NB4 (cell line): ENCODE data around the gene FGF10.

Source experiments
- DNase-seq: peaks from one replicate; pipeline ENCODE4 v3.0.0; 2010; ENCODE audit warnings: low read depth
- H3K4me3 ChIP-seq: one replicate; pipeline ENCODE4 v1.5.1; 2011; ENCODE audit warnings: mild to moderate bottlenecking, low read depth, low read length, moderate library complexity
- MYC ChIP-seq: IDR thresholded peaks from 2 replicates; pipeline ENCODE4 v1.6.1; 2011; ENCODE audit warnings: low read depth, low read length
- POLR2A ChIP-seq: IDR thresholded peaks from 2 replicates; pipeline ENCODE4 v1.6.1; 2011; ENCODE audit warnings: mild to moderate bottlenecking; ENCODE audit not compliant: insufficient read length; ENCODE audit errors: extremely low read depth
- TF ChIP-seq, protein P1 (sequence below): IDR thresholded peaks from one replicate; pipeline ENCODE4 v1.5.1; 2012; ENCODE audit warnings: low read depth, low read length
- TF ChIP-seq, protein P2 (sequence below): IDR thresholded peaks from 2 replicates; pipeline ENCODE4 v1.6.1; 2011; ENCODE audit warnings: low read depth, low read length

The FGF10 gene

DNA sequence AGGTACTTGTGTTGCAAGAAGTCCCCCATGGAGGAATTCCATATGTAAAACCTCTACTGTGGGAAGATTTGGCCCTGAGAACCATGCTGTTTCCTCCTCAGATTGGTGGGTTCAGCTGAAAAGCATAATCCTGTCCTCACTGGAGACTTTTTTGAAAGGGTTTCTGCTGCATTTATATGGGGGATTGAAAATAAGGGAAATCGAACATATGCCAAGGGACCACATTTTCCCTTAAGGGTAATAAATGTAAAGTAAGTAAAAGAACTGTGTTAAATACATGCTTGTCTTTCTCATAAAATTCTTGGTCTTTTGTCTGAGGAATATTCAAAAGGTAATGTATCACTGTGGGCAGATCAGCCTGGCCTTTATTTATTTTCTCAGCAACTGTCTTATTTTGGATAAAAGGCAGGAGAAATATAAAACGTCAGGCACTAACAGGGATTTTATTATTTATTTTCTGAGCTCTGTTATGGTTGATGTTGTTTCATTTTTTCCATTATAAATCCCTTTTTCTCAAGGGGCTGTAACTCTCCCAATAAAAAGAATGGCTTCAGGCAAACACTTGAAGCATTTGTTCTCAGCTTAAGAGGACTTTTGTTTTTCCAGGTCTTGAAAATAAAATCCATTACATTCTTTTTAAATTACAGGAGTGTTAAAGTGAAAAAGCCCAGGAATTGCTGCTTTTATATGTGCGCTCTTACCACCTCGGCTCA lies 131.4 kb downstream of the FGF10 start:
- TF ChIP-seq, protein P1, sequence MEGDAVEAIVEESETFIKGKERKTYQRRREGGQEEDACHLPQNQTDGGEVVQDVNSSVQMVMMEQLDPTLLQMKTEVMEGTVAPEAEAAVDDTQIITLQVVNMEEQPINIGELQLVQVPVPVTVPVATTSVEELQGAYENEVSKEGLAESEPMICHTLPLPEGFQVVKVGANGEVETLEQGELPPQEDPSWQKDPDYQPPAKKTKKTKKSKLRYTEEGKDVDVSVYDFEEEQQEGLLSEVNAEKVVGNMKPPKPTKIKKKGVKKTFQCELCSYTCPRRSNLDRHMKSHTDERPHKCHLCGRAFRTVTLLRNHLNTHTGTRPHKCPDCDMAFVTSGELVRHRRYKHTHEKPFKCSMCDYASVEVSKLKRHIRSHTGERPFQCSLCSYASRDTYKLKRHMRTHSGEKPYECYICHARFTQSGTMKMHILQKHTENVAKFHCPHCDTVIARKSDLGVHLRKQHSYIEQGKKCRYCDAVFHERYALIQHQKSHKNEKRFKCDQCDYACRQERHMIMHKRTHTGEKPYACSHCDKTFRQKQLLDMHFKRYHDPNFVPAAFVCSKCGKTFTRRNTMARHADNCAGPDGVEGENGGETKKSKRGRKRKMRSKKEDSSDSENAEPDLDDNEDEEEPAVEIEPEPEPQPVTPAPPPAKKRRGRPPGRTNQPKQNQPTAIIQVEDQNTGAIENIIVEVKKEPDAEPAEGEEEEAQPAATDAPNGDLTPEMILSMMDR, result no peak
- TF ChIP-seq POLR2A (no peak), MYC (no peak)
- TF ChIP-seq, protein P2, sequence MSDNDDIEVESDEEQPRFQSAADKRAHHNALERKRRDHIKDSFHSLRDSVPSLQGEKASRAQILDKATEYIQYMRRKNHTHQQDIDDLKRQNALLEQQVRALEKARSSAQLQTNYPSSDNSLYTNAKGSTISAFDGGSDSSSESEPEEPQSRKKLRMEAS, result no peak
- H3K4me3 ChIP-seq, result no peak overlapping the region

DNA sequence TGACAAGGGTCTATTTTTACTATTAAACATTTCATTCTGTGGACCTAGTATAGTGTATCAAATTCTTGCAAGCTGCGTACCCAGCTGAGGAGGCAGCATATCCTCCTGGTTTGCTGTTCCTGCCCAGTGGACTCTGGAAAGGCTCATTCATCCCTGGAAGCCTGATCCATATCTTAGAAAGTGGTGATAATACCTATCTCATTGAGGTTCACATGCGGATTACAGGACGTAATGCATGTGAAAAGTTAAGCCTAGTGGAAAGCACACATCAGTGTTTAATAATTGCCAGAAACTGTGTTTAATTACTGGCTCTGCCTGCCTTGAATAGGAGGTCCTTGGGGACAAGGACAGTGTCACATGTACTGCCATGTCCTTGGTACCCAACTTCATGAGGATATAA lies 132.0 kb downstream of the FGF10 start:
- TF ChIP-seq, protein P1, result no peak
- DNase-seq, result no peak
- no peak overlapping the region for H3K4me3 ChIP-seq

More for the DNA sequence above, 131.4 kb downstream of the FGF10 start:
- no peak for DNase-seq
